PFSK-1 (cell line): ENCODE data around the gene TREML2.

Experiments
- FOXP2 ChIP-seq: optimal IDR thresholded peaks from 2 replicates; pipeline ENCODE3; 2011; ENCODE audit warnings: borderline replicate concordance, control low read depth, inconsistent platforms; ENCODE audit not compliant: insufficient read depth; ENCODE audit errors: extremely low read length, extremely low read depth
- POLR2AphosphoS5 ChIP-seq: IDR thresholded peaks from 2 replicates; pipeline ENCODE4 v1.6.1; 2012; ENCODE audit warnings: low read depth, mild to moderate bottlenecking, control low read depth, low read length, moderate library complexity
- SIN3A ChIP-seq: IDR thresholded peaks from 2 replicates; pipeline ENCODE4 v1.6.1; 2012; ENCODE audit warnings: mild to moderate bottlenecking, low read length, moderate library complexity, borderline replicate concordance; ENCODE audit not compliant: insufficient read depth
- TAF1 ChIP-seq: IDR thresholded peaks from 2 replicates; pipeline ENCODE4 v1.6.1; 2012; ENCODE audit warnings: low read length, control low read depth, borderline replicate concordance; ENCODE audit not compliant: insufficient read depth
- TF ChIP-seq, protein P1 (sequence below), 2 experiments: IDR thresholded peaks; 2 replicates each; pipeline versions ENCODE4 v1.6.1 to v1.8.0; 2011 to 2012; ENCODE audit warnings: low read depth in 2 of 2, low read length in 2 of 2, control low read depth in 1 of 2, inconsistent platforms in 1 of 2, mild to moderate bottlenecking in 1 of 2, moderate library complexity in 1 of 2; ENCODE audit not compliant: insufficient read depth in 1 of 2

DNA sequence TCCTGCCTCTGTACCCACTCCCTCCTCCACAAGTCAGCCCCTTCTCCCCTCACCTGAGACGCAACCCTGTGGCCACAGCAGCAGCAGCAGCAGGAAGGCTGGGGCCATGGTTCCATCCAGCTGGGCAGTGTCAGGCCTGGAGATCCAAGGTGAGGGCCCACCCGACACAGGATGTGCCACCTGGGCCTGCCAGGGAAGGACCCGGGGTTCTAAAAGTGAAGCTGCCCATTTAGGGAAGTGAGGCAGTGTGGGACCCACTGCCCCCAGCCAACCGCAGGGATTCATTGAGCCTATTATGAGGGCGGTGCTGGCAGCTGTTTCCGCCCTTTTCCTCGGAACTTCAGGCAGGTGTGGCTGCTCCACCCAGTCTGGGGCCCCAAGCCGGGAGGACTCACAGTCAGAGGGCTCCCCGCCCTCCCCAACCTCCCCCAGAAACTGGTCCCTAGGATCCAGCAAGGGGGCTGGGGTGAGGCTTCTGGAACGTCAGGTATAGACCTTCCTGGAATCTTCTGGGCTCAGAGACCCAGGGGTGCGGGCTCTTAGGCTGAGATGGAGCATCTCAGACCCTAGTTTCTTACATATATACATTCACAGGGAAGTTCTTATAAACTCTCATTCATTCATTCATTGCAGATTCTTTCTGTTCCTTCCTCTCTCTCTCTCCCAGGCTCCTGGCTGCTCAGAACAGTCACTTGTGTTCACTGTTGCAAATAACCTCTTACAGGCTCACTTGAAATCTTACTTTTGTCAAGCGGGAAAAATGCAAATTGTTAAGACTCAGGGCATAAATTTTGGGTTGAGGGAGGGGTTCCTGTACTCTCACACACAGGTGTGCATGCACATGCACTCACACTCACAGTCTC lies at the start of gene TREML2:
- TF ChIP-seq SIN3A (no peak), TAF1 (no peak), POLR2AphosphoS5 (no peak), FOXP2 (no peak)
- TF ChIP-seq, protein P1, sequence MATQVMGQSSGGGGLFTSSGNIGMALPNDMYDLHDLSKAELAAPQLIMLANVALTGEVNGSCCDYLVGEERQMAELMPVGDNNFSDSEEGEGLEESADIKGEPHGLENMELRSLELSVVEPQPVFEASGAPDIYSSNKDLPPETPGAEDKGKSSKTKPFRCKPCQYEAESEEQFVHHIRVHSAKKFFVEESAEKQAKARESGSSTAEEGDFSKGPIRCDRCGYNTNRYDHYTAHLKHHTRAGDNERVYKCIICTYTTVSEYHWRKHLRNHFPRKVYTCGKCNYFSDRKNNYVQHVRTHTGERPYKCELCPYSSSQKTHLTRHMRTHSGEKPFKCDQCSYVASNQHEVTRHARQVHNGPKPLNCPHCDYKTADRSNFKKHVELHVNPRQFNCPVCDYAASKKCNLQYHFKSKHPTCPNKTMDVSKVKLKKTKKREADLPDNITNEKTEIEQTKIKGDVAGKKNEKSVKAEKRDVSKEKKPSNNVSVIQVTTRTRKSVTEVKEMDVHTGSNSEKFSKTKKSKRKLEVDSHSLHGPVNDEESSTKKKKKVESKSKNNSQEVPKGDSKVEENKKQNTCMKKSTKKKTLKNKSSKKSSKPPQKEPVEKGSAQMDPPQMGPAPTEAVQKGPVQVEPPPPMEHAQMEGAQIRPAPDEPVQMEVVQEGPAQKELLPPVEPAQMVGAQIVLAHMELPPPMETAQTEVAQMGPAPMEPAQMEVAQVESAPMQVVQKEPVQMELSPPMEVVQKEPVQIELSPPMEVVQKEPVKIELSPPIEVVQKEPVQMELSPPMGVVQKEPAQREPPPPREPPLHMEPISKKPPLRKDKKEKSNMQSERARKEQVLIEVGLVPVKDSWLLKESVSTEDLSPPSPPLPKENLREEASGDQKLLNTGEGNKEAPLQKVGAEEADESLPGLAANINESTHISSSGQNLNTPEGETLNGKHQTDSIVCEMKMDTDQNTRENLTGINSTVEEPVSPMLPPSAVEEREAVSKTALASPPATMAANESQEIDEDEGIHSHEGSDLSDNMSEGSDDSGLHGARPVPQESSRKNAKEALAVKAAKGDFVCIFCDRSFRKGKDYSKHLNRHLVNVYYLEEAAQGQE (IDR thresholded peaks at IDR 0.05; ENCODE audit: insufficient read depth in 1 of 2, low read depth in 2 of 2, low read length in 2 of 2): no peak
